ENCODE results near the gene RHBDD3.

RHBDD3 gene

DNA sequence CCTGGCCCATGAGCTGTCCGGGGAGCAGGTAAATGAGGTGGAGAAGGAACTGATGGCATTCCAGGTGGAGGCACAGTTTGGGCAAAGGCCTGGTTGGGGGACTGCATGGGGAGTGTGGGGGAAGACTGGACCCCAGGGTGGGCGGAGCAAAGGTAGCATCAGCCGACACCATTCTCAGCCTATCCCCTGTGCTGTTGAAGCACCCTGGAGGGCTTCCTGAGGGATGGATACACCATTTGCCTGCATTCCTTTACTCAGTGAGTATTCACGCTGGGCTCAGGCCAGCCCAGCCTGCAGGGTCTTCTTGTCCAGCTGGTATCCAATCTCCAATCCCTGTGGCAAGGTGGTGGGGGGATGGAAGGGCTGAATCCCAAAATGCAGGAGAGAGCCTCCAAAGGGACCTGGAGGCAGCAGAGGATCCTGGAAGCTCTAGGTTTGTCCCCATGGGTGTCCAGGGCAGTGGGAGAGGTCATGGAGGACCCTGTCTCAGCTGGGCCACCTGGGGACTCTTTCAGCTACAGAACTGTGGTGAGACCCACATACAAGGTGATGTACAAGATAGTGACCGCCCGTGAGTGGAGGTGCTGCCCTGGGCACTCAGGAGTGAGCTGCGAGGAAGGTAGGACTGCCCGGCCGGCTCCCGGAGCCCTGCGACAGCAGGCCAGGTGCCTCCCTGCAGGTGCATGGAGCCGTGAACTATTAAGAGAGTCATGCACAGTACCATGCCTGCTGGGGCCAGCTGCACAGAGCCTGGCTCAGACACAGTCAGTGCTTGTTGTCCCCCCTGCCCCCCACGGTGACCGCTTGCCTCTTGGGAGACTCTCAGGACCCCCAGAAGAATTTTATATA lies 52.5 kb downstream of the RHBDD3 start:
- in situ Hi-C loops (cut with HindIII; ENCODE audit: low pct_unique_long_range_greater_than_20kb, low sequenced_read_pairs) = no loop called here
- DNase-seq (ENCODE audit: low read depth in 1 of 2, low spot score in 1 of 2) = no peak
- no peak for TF ChIP-seq JUND (IDR thresholded peaks at IDR 0.05; ENCODE audit: low read depth)

DNA sequence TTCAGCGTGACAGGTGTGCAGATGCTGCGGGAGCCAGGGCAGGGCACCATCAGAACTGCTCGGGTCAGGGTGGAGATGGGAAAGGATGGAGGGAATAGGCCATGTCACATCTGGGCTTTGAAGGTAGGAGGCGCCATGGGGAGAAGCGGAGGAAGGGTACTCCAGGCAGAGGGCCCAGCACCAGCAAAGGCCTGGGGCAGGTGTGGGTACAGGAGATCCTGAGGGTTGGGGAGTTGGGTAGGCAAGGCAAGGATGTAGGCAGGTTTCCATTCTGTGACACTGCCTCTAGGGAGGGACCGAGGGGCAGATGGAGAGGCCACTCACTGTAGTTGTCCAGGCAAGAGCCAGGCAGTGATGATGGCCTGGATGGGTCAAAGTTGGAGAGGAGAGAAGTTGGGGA lies 53.5 kb downstream of the RHBDD3 start:
- DNase-seq (ENCODE audit: low read depth in 1 of 2, low spot score in 1 of 2) = no peak
- no peak for TF ChIP-seq JUND (IDR thresholded peaks at IDR 0.05; ENCODE audit: low read depth)
- in situ Hi-C loops (cut with HindIII; ENCODE audit: low pct_unique_long_range_greater_than_20kb, low sequenced_read_pairs) = no loop called here

DNA sequence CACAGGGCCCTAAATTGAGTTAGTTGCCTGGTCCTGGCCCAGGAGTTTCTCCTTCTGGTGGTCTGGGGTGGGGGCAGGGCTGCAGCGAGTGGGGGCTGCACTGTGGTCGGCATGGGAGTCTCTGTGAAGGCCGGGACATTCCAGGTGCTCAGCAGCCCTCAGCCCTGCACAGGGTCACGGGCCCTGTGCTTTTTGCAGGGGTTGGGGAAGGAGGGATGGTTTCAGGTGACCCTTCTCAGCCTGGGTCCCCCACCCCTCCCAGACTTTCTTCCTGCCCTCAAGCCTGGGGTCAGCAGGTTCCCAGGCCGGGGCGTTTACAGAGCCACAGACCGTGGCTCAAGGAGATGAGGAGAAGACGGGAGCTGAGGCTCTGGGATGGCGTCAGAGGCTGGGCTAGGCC lies 54.3 kb downstream of the RHBDD3 start:
- DNase-seq (ENCODE audit: low read depth in 1 of 2, low spot score in 1 of 2) = no peak
- in situ Hi-C loops (cut with HindIII; ENCODE audit: low pct_unique_long_range_greater_than_20kb, low sequenced_read_pairs) = no loop called here
- TF ChIP-seq JUND (IDR thresholded peaks at IDR 0.05; ENCODE audit: low read depth) = no peak

DNA sequence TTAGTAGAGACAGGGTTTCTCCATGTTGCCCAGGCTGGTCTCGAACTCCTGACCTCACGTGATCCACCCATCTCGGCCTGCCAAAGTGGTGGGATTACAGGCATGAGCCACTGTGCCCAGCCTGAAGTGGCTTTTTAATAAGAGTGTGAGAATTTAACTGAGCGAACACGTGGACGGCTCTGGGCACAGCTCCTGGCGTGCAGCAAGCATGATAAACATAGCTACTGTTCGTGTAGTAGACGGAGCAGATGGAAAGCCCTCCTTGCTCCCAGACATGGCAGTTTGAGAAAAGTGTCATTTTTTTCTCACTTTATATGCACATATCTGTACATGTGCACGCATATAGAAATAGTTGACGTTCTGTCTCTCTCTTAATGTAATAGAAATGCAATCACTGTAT lies 55.0 kb downstream of the RHBDD3 start:
- TF ChIP-seq JUND (IDR thresholded peaks at IDR 0.05; ENCODE audit: low read depth) = no peak

DNA sequence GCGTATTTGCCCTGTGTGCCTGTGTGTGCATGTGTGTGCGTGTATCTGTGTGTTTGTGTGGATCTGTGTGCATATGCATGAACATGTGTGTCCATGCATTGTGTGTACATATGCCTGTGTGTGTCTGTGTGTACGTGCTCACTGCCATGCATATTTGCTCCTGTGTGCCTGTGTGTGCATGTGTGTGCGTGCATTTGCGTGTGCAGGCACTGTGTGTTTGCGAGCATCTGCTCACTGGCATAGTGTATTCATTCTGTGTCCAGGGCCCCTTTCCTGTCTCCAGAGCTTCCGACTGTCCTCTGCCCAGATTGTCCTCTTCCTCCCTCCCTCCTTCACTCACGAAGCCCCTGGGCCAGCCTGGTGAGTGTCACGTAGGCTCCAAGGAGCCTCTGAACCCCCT lies 56.3 kb downstream of the RHBDD3 start:
- DNase-seq (ENCODE audit: low read depth in 1 of 2, low spot score in 1 of 2) = no peak
- TF ChIP-seq JUND (IDR thresholded peaks at IDR 0.05; ENCODE audit: low read depth) = no peak
- in situ Hi-C loops (cut with HindIII; ENCODE audit: low pct_unique_long_range_greater_than_20kb, low sequenced_read_pairs) = no loop called here

More for the DNA sequence above, 55.0 kb downstream of the RHBDD3 start:
- in situ Hi-C loops (cut with HindIII; ENCODE audit: low pct_unique_long_range_greater_than_20kb, low sequenced_read_pairs) = no loop called here
- DNase-seq (ENCODE audit: low read depth in 1 of 2, low spot score in 1 of 2) = no peak

DNA sequence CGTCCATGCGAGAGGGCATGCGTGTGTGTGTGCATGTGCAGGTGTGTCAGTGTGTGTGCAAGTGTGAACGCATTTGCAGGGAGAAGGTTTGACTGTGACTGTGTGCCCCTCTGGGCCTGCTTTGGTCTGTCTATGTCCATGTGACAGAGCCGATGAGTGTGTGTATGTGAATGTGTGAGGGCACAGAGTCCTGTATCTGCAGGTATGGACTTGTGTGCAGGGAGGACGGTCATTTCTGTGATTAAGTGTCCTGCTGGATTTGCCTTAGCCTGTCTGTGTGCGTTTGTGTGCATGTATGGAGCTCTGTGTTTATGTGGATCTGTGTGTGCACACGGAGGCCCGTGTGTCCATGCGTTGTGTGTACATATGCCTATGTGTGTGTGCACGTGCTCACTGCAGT lies 56.7 kb downstream of the RHBDD3 start:
- DNase-seq (ENCODE audit: low read depth in 1 of 2, low spot score in 1 of 2) = no peak
- in situ Hi-C loops (cut with HindIII; ENCODE audit: low pct_unique_long_range_greater_than_20kb, low sequenced_read_pairs) = no loop called here
- no peak for TF ChIP-seq JUND (IDR thresholded peaks at IDR 0.05; ENCODE audit: low read depth)

Measured in T47D (cell line).